Neural progenitor cell (in vitro differentiated cells): ENCODE measurements around the gene LGALS7B.
"Not testable (repeated sequence)": the region's sequence is repeated elsewhere in the genome, so short reads cannot be mapped to it uniquely, and the experiment has no call there.

Experiments
- CTCF ChIP-seq: fragments of 200-600 bp; sonication (generic); IDR thresholded peaks from 2 replicates; pipeline ENCODE4 v1.5.1; 2017; ENCODE audit warnings: antibody characterized with exemption, mild to moderate bottlenecking
- EZH2 ChIP-seq: fragments of 200-600 bp; sonication (generic); IDR thresholded peaks from 2 replicates; pipeline ENCODE4 v1.6.1; 2017; ENCODE audit warnings: antibody characterized with exemption, mild to moderate bottlenecking, moderate library complexity
- EZH2phosphoT487 ChIP-seq: fragments of 200-600 bp; sonication (generic); IDR thresholded peaks from 2 replicates; pipeline ENCODE4 v1.6.1; 2017; ENCODE audit warnings: antibody characterized with exemption

- TF ChIP-seq CTCF, EZH2, EZH2phosphoT487: not testable (repeated sequence)
These were observed 40.2 kb downstream of the LGALS7B start for GRCh38 chr19:38829203-38829602.
